ENCODE results near the gene KANSL1. TPM values are rescaled to one million over a fixed set of nuclear protein-coding genes. Genes with fewer than 3 reads are reported as not detected.

KANSL1 gene
- total RNA-seq, 1 donor from 2014 or later = 136 TPM

GRCh38 chr17:46169913-46170638 lies 23.2 kb downstream of the KANSL1 start:
- Mint-ChIP-seq H3K4me1 (peaks cover 16% of the 10 kb centered on the region), H3K27ac (no peak overlapping the region), H3K9me3 (no peaks in the 10 kb centered on the region), H3K4me3 (no peak overlapping the region), H3K27me3 (ENCODE audit: insufficient read depth, low read depth) (no peaks in the 10 kb centered on the region), H3K36me3 (peaks cover 45% of the 10 kb centered on the region)
- H3K36me3 ChIP-seq = peaks cover 20% of the 10 kb centered on the region
- no peak for DNase-seq (ENCODE audit: low spot score)
- peak overlapping the region; percentile 14 for H3K27ac ChIP-seq
- H3K79me2 ChIP-seq (ENCODE audit: low read depth) = peaks cover 100% of the 10 kb centered on the region
- H3K4me2 ChIP-seq = no peak overlapping the region
- H3K4me1 ChIP-seq = peaks cover 23% of the 10 kb centered on the region
- H3K9me3 ChIP-seq (ENCODE audit: low read depth) = no peaks in the 10 kb centered on the region
- no peak overlapping the region for H3K9ac ChIP-seq
- peaks cover 20% of the 10 kb centered on the region for H3F3A ChIP-seq (ENCODE audit: low read depth)
- peaks cover 98% of the 10 kb centered on the region for H4K20me1 ChIP-seq (ENCODE audit: low read depth)
- no peak overlapping the region for H3K4me3 ChIP-seq
- H2AFZ ChIP-seq (replicated peaks) = no peak overlapping the region
- no peaks in the 10 kb centered on the region for H3K27me3 ChIP-seq
- TF ChIP-seq EZH2phosphoT487 (IDR thresholded peaks at IDR 0.05) (no peak), CTCF (IDR thresholded peaks at IDR 0.05) (no peak)

- peaks cover 20% of the 10 kb centered on the region for H3K36me3 ChIP-seq
- peaks cover 20% of the 10 kb centered on the region for H3F3A ChIP-seq (ENCODE audit: low read depth)
- no peak overlapping the region for H3K4me2 ChIP-seq
- Mint-ChIP-seq H3K9me3 (no peaks in the 10 kb centered on the region), H3K27me3 (ENCODE audit: insufficient read depth, low read depth) (no peaks in the 10 kb centered on the region), H3K27ac (no peak overlapping the region), H3K4me1 (peaks cover 8% of the 10 kb centered on the region), H3K36me3 (peaks cover 61% of the 10 kb centered on the region), H3K4me3 (no peak overlapping the region)
- no peak overlapping the region for H2AFZ ChIP-seq (replicated peaks)
- TF ChIP-seq EZH2 (IDR thresholded peaks at IDR 0.05) (no peak), EZH2phosphoT487 (IDR thresholded peaks at IDR 0.05) (no peak), CTCF (IDR thresholded peaks at IDR 0.05) (no peak)
- H3K27me3 ChIP-seq = no peaks in the 10 kb centered on the region
- no peaks in the 10 kb centered on the region for H3K9me3 ChIP-seq (ENCODE audit: low read depth)
- no peak overlapping the region for H3K9ac ChIP-seq
- H3K4me3 ChIP-seq = no peak overlapping the region
- no peak overlapping the region for H3K27ac ChIP-seq
- H3K79me2 ChIP-seq (ENCODE audit: low read depth) = peaks cover 100% of the 10 kb centered on the region
- H3K4me1 ChIP-seq = peaks cover 21% of the 10 kb centered on the region
- no peak for DNase-seq (ENCODE audit: low spot score)
- H4K20me1 ChIP-seq (ENCODE audit: low read depth) = peaks cover 98% of the 10 kb centered on the region
These were observed 25.2 kb downstream of the KANSL1 start for GRCh38 chr17:46167826-46168569.

GRCh38 chr17:46167267-46167666 lies 26.0 kb downstream of the KANSL1 start:
- Mint-ChIP-seq H3K27me3 (ENCODE audit: insufficient read depth, low read depth) (no peaks in the 10 kb centered on the region), H3K36me3 (peaks cover 68% of the 10 kb centered on the region), H3K9me3 (peaks cover 4% of the 10 kb centered on the region), H3K27ac (no peak overlapping the region), H3K4me3 (no peak overlapping the region), H3K4me1 (peaks cover 4% of the 10 kb centered on the region)
- Histone ChIP-seq H3K4me3 (no peak overlapping the region), H3K27me3 (no peaks in the 10 kb centered on the region), H3K27ac (peak overlapping the region; percentile 9), H3K36me3 (peaks cover 20% of the 10 kb centered on the region), H4K20me1 (ENCODE audit: low read depth) (peaks cover 98% of the 10 kb centered on the region), H3K4me2 (no peak overlapping the region), H3K9ac (no peak overlapping the region), H3K79me2 (ENCODE audit: low read depth) (peaks cover 100% of the 10 kb centered on the region), H3K4me1 (peaks cover 18% of the 10 kb centered on the region), H2AFZ (replicated peaks) (no peak overlapping the region), H3K9me3 (ENCODE audit: low read depth) (no peaks in the 10 kb centered on the region), H3F3A (ENCODE audit: low read depth) (peaks cover 20% of the 10 kb centered on the region)
- TF ChIP-seq EZH2 (IDR thresholded peaks at IDR 0.05) = no peak
- TF ChIP-seq CTCF (IDR thresholded peaks at IDR 0.05) = no peak
- no peak for TF ChIP-seq EZH2phosphoT487 (IDR thresholded peaks at IDR 0.05)
- no peak for DNase-seq (ENCODE audit: low spot score)
